ENCODE measurements around the gene PCSK6. TPM values are rescaled to one million over a fixed set of nuclear protein-coding genes. Genes with fewer than 3 reads are reported as not detected.
A peak's percentile ranks its signal among the peaks of the same experiment; 100 is the strongest.

PCSK6 gene
- total and polyA plus RNA-seq, 2 of the 8 experiments (the other 6 are each of a cell fraction or from before 2014, with no cell fraction given), result 1.9 to 4.0 TPM

GRCh38 chr15:101440846-101441590, 48.5 kb downstream of the PCSK6 start:
- H2BK12ac ChIP-seq (ENCODE audit: low read depth, low read length), result no peak overlapping the region
- H2AFZ ChIP-seq (ENCODE audit: low read length), result no peak overlapping the region
- no peaks in the 10 kb centered on the region; a peak in 1 of 4 replicates for H3K9me3 ChIP-seq (ENCODE audit: insufficient read depth in 2 of 2, low read depth in 1 of 2, low read length in 1 of 2)
- FAIRE-seq (no peak), DNase-seq (ENCODE audit: low read depth in 1 of 2, low spot score in 2 of 2) (peak in 1 of 2 experiments; percentile 33)
- no peaks in the 10 kb centered on the region for H3K79me1 ChIP-seq (ENCODE audit: low read depth, low read length)
- H2BK20ac ChIP-seq (ENCODE audit: low read length), result no peak overlapping the region
- H3K23ac ChIP-seq (ENCODE audit: insufficient read length), result no peak overlapping the region
- H3K4me1 ChIP-seq (replicated peaks in 1 of 4; ENCODE audit: control insufficient read depth in 3 of 4, insufficient read depth in 4 of 4, low read length in 3 of 4), result peaks cover 0 to 10% (median 0%) of the 10 kb centered on the region in 4 experiments; a peak in 2 of 7 replicates
- no peaks in the 10 kb centered on the region for H3K36me3 ChIP-seq (ENCODE audit: control insufficient read depth in 2 of 4, insufficient read depth in 4 of 4, low read length in 3 of 4)
- no peak overlapping the region for H4K8ac ChIP-seq (ENCODE audit: extremely low read depth, insufficient read depth, low read length)
- H3K9ac ChIP-seq (replicated peaks in 1 of 4; ENCODE audit: extremely low read depth in 1 of 4, low read depth in 3 of 4, low read length in 3 of 4), result no peak overlapping the region
- no peak overlapping the region for H3K4me2 ChIP-seq (ENCODE audit: insufficient read depth in 1 of 2, low read depth in 2 of 2, low read length in 2 of 2)
- no peak overlapping the region for H2BK15ac ChIP-seq (ENCODE audit: low read length)
- H3K18ac ChIP-seq (ENCODE audit: extremely low read depth, low read length), result no peak overlapping the region
- no peak overlapping the region for H3K4ac ChIP-seq (replicated peaks; ENCODE audit: insufficient read length, low read depth, low read length)
- POLR2A ChIA-PET (ENCODE audit: partially characterized antibody), result interaction anchor here (0.7 to 1.0 kb wide), 2 partner anchors 85 to 185 kb away, joined by 3 read pairs; no protein-coding TSS in a partner anchor
- H2BK120ac ChIP-seq (replicated peaks; ENCODE audit: low read depth, low read length), result no peak overlapping the region
- H4K91ac ChIP-seq (replicated peaks; ENCODE audit: insufficient read length, low read length), result no peak overlapping the region
- TF ChIP-seq CTBP2 (IDR thresholded peaks at IDR 0.05; ENCODE audit: borderline replicate concordance, insufficient read depth, insufficient read length, low read length) (no peak), NANOG (IDR thresholded peaks at IDR 0.05; ENCODE audit: insufficient read depth, low read depth, low read length, poor library complexity, severe bottlenecking) (no peak), E2F6 (IDR thresholded peaks at IDR 0.05) (no peak), RAD21 (IDR thresholded peaks at IDR 0.05 in 1 of 2, conservative IDR thresholded peaks at IDR 0.05 in 1 of 2; ENCODE audit: low read depth in 2 of 2, low read length in 2 of 2) (no peak), PHF8 (conservative IDR thresholded peaks at IDR 0.05; ENCODE audit: low read depth, low read length) (no peak), SUZ12 (IDR thresholded peaks at IDR 0.05; ENCODE audit: low read length) (no peak), CHD2 (IDR thresholded peaks at IDR 0.05; ENCODE audit: low read length) (no peak)
- H4K20me1 ChIP-seq (replicated peaks in 1 of 2; ENCODE audit: control insufficient read depth in 1 of 2, insufficient read depth in 2 of 2, low read length in 2 of 2), result no peaks in the 10 kb centered on the region
- H3K79me2 ChIP-seq (ENCODE audit: control insufficient read depth in 1 of 2, insufficient read depth in 2 of 2, low read length in 2 of 2), result no peaks in the 10 kb centered on the region
- WGBS, 2 experiments (ENCODE audit: extremely low coverage in 1 of 2, insufficient coverage in 1 of 2, insufficient read length in 1 of 2, insufficient replicate concordance in 2 of 2, low coverage in 1 of 2, low lambda C conversion rate in 2 of 2, missing lambda C conversion rate in 1 of 2), result 76% methylated on average over 7 of the region's 7 CpGs; no CpG with 5 or more reads in 1 of the 2 experiments
- H3K14ac ChIP-seq (ENCODE audit: insufficient read length), result no peak overlapping the region
- no peak overlapping the region for H3K4me3 ChIP-seq (ENCODE audit: extremely low read depth in 1 of 4, insufficient read depth in 2 of 4, low read depth in 3 of 4, low read length in 4 of 4)
- CTCF ChIA-PET (ENCODE audit: partially characterized antibody), result interaction anchor here (0.7 kb wide), 1 partner anchor 152 kb away, joined by 4 read pairs; no protein-coding TSS in a partner anchor
- H4K5ac ChIP-seq (ENCODE audit: insufficient read length, low read depth, low read length), result no peak overlapping the region
- H2AK5ac ChIP-seq (ENCODE audit: low read depth, low read length), result no peak overlapping the region
- H3K27me3 ChIP-seq (replicated peaks in 1 of 4; ENCODE audit: control insufficient read depth in 3 of 4, extremely low read depth in 1 of 4, insufficient read depth in 3 of 4, low read length in 3 of 4), result no peaks in the 10 kb centered on the region; a peak in 1 of 7 replicates
- peaks cover 2% of the 10 kb centered on the region; the same call in 1 of the 2 replicates for H3K23me2 ChIP-seq (ENCODE audit: low read depth, low read length)
- H2BK5ac ChIP-seq (ENCODE audit: low read depth, low read length), result no peak overlapping the region
- no peak overlapping the region for H3K27ac ChIP-seq (ENCODE audit: low read depth, low read length)
- H3K56ac ChIP-seq (replicated peaks; ENCODE audit: insufficient read length, low read depth, low read length), result no peak overlapping the region

Data from H1 (cell line).